Measurements from ENCODE around the gene PDX1. TPM values are rescaled to one million over a fixed set of nuclear protein-coding genes. Genes with fewer than 3 reads are reported as not detected.

Gene PDX1
- total RNA-seq, 4 donors from 2014 or later: not detected

DNA sequence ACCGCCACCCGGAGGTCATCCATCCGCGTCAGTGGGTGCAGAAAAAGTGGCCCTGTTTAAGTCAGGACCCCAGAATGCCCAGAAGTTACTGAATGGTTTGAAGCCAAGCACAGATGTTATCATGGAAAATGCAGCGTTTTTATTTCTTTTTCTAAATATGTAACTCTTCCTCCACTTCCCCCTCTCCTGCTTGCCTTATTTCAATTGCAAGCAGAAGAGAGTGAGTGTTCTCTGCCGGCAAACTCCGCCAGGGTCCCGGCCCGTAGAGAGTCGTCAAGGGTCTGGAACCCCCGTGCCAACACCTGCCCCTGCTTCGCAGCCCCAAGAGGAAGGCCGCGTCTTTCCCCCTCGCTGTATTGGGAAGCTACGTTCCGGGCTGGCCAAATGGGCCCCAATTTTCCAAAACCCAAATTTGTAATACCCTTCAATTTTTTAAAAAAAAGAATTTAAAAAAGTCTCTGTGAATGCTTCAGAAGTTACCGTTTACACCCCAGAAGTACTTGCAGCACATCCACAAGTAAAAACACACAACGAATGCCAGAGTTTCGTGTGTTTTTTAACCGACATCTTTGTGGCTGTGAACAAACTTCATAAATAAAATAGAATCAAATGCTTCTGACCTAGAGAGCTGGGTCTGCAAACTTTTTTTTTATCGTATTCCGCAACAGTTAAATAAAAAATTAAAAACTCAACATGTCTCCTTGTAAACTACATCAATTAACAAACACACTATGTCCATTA lies 712 bp upstream of the PDX1 start:
- peak overlapping the region in 1 of 4 donors; percentile 63 for H3K4me3 ChIP-seq
- H3K4me1 ChIP-seq: peaks cover 14 to 34% of the 10 kb centered on the region in 2 donors
- DNase-seq (no peak), ATAC-seq (no peak)
- H3K27me3 ChIP-seq: peaks cover 95 to 98% (median 96%) of the 10 kb centered on the region in 3 donors
- in situ Hi-C loops (cut with MboI; ENCODE audit: low sequenced_read_pairs in 4 of 4): no loop called here
- no peak overlapping the region for H3K27ac ChIP-seq
- no peaks in the 10 kb centered on the region for H3K36me3 ChIP-seq
- intact Hi-C loops (cut with DNase I; ENCODE audit: low total_unique reads): no loop called here
- no peaks in the 10 kb centered on the region for H3K9me3 ChIP-seq
- no peak for TF ChIP-seq CTCF (IDR thresholded peaks at IDR 0.05 in 4 of 5, conservative IDR thresholded peaks at IDR 0.05 in 1 of 5)
- no peak for TF ChIP-seq POLR2A (IDR thresholded peaks at IDR 0.05)

DNA sequence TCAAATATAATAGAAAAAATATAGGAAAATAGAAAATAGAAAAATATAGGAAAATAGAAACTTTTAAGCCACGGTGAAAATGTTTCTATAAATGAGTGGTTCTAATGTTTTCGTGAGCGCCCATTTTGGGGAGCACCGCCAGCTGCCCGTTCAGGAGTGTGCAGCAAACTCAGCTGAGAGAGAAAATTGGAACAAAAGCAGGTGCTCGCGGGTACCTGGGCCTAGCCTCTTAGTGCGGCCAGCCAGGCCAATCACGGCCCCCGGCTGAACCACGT lies 204 bp upstream of the PDX1 start:
- H3K27me3 ChIP-seq: peaks cover 95 to 98% (median 96%) of the 10 kb centered on the region in 3 donors
- ATAC-seq (no peak), DNase-seq (no peak)
- TF ChIP-seq POLR2A (IDR thresholded peaks at IDR 0.05) (no peak), CTCF (IDR thresholded peaks at IDR 0.05 in 4 of 5, conservative IDR thresholded peaks at IDR 0.05 in 1 of 5) (no peak)
- no peak overlapping the region for H3K27ac ChIP-seq
- in situ Hi-C loops (cut with MboI; ENCODE audit: low sequenced_read_pairs in 4 of 4) (no loop called here), intact Hi-C loops (cut with DNase I; ENCODE audit: low total_unique reads) (no loop called here)
- no peaks in the 10 kb centered on the region for H3K36me3 ChIP-seq
- no peaks in the 10 kb centered on the region for H3K9me3 ChIP-seq
- peak overlapping the region; percentile 34 to 63 (median 45) for H3K4me3 ChIP-seq
- H3K4me1 ChIP-seq: peaks cover 14 to 34% of the 10 kb centered on the region in 2 donors

DNA sequence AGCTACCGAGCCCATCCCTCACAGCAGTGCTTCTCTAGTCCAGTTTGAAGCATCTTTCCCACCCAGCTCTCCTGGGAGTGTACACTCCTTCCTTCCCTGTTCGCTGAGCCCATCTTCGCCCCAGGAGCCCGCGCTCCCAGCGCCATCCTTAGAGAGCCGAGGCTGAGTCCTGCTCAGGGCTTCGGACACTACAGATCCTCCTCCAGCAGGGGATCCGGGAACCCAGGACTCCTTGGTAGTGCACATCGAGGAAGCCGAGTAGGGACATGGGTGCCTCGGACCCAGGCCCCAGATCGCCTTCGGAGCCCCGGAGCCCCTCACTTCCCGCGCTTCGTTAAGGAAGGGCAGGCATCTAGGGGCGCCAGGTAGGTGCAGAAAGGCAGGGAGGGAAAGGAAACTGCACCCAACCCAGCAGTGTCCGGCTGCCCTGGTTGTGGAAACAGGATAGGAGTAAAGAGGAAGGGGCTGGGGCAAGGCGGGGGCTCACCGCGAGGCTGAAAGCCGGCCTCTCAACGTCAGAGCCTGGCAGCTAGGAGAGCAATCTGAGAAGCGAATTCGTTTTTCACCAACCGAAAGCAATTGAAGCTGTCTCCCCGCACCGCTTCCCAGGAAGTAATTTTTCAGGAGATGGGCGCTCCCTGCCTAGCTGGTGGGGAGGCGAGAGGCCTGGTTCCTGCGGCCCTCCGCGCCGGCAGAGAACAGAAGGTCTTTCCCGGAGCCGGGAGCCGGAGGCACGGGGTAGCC lies 1.0 kb downstream of the PDX1 start:
- ATAC-seq (peak in 1 of 2 donors; percentile 19), DNase-seq (no peak)
- H3K27ac ChIP-seq: no peak overlapping the region
- in situ Hi-C loops (cut with MboI; ENCODE audit: low sequenced_read_pairs in 4 of 4): no loop called here
- no peaks in the 10 kb centered on the region for H3K36me3 ChIP-seq
- intact Hi-C loops (cut with DNase I; ENCODE audit: low total_unique reads): no loop called here
- peak overlapping the region; percentile 31 to 63 (median 45) for H3K4me3 ChIP-seq
- peaks cover 14 to 34% of the 10 kb centered on the region in 2 donors for H3K4me1 ChIP-seq
- TF ChIP-seq POLR2A (IDR thresholded peaks at IDR 0.05) (no peak), CTCF (IDR thresholded peaks at IDR 0.05 in 4 of 5, conservative IDR thresholded peaks at IDR 0.05 in 1 of 5) (no peak)
- peaks cover 97 to 99% (median 99%) of the 10 kb centered on the region in 3 donors for H3K27me3 ChIP-seq
- no peaks in the 10 kb centered on the region for H3K9me3 ChIP-seq

- Histone ChIP-seq H3K4me1 (peaks cover 14 to 34% of the 10 kb centered on the region in 2 donors), H3K36me3 (no peaks in the 10 kb centered on the region), H3K9me3 (no peaks in the 10 kb centered on the region), H3K27me3 (peaks cover 98 to 99% (median 99%) of the 10 kb centered on the region in 3 donors), H3K27ac (no peak overlapping the region), H3K4me3 (peak overlapping the region; percentile 31 to 63 (median 45))
- intact Hi-C loops (cut with DNase I; ENCODE audit: low total_unique reads) (no loop called here), in situ Hi-C loops (cut with MboI; ENCODE audit: low sequenced_read_pairs in 4 of 4) (no loop called here)
- DNase-seq (no peak), ATAC-seq (no peak)
- TF ChIP-seq CTCF (IDR thresholded peaks at IDR 0.05 in 4 of 5, conservative IDR thresholded peaks at IDR 0.05 in 1 of 5) (no peak), POLR2A (IDR thresholded peaks at IDR 0.05) (no peak)
Measured at GRCh38 chr13:27921421-27921960, 1.7 kb downstream of the PDX1 start.

Data from gastrocnemius medialis (tissue), 4 donors.